ENCODE measurements around the gene MICAL3. TPM values are rescaled to one million over a fixed set of nuclear protein-coding genes. Genes with fewer than 3 reads are reported as not detected.

MICAL3 gene
- polyA plus RNA-seq, 2 of the 4 experiments (the other 2 are of a cell fraction), result 20.5 to 30.1 TPM

DNA sequence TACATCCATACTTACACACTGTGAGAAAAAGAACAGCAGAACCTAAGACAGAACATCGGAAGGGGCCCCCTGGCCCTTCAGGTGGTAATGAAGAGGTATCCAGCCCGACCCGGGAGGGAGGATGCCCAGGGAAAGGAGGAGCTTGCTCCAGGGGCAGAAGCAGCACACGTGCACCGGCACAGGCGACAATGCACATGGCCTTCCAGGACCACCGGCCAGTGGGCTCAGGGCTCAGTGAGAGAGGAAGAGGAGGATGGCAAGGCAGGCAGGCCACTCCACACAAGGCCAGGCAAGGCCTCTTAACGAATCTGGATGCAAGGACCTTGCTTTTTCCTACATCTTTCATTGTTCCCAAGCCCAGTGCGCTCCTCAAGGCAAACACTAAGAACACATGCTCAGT lies 52.6 kb downstream of the MICAL3 start:
- POLR2A ChIA-PET, result no interaction called here
- H3K4me2 ChIP-seq, result peak overlapping the region; percentile 92
- H3K4me3 ChIP-seq, result peak overlapping the region; percentile 27; the same call in 2 of the 3 replicates
- H3K4me1 ChIP-seq, result peaks cover 82% of the 10 kb centered on the region
- FAIRE-seq (no peak), ATAC-seq (no peak), DNase-seq (ENCODE audit: low read depth in 1 of 2, low spot score in 1 of 2) (no peak)
- WGBS (ENCODE audit: missing lambda C conversion rate), result 75% methylated on average over 9 of the region's 9 CpGs
- H3K27ac ChIP-seq, result peak overlapping the region; percentile 87 to 93
- CTCF ChIA-PET, result interaction anchor here (1.2 kb wide), 1 partner anchor 104 kb away, joined by 4 read pairs; no protein-coding TSS in a partner anchor
- H3K9me3 ChIP-seq, result no peaks in the 10 kb centered on the region
- TF ChIP-seq, protein P1, sequence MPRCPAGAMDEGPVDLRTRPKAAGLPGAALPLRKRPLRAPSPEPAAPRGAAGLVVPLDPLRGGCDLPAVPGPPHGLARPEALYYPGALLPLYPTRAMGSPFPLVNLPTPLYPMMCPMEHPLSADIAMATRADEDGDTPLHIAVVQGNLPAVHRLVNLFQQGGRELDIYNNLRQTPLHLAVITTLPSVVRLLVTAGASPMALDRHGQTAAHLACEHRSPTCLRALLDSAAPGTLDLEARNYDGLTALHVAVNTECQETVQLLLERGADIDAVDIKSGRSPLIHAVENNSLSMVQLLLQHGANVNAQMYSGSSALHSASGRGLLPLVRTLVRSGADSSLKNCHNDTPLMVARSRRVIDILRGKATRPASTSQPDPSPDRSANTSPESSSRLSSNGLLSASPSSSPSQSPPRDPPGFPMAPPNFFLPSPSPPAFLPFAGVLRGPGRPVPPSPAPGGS (IDR thresholded peaks at IDR 0.05), result no peak
- TF ChIP-seq ZNF302 (CRISPR knock-in tag; IDR thresholded peaks at IDR 0.05) (no peak), CHD4 (IDR thresholded peaks at IDR 0.05; ENCODE audit: borderline replicate concordance) (no peak), HOXA7 (CRISPR knock-in tag; IDR thresholded peaks at IDR 0.05) (no peak), NFE2L2 (conservative IDR thresholded peaks at IDR 0.05; ENCODE audit: low read length) (no peak), BHLHE40 (IDR thresholded peaks at IDR 0.05; ENCODE audit: low read depth, low read length) (no peak)

DNA sequence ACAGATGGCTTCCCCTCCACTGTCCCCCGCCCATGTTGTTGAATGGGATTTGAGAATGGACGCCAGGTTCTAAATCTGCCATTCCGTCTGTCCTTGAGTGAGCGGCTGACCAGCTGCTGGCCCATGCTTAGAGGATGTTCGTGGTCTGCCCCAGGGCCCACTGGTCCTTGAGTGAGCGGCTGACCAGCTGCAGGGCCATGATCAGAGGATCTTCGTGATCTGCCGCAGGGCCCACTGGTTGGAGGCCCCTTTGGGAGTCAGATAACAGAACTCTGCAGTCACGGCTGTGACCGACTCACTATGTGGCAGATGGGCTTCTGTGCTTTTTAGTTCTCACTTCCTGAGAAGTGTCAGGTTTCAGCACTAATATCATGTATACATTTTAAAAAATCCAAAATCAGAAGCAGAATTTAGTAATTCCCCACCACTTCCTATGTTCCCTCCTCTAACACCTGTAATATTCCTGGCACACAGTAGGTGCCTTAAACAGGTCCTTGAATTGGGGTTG lies 54.1 kb downstream of the MICAL3 start:
- H3K4me2 ChIP-seq, result peak overlapping the region; percentile 92
- FAIRE-seq, result no peak
- TF ChIP-seq ZFP36 (IDR thresholded peaks at IDR 0.05; ENCODE audit: borderline replicate concordance, partially characterized antibody), result no peak
- TF ChIP-seq MYC (IDR thresholded peaks at IDR 0.05; ENCODE audit: borderline replicate concordance, low read length), result no peak
- TF ChIP-seq HDAC2 (IDR thresholded peaks at IDR 0.05), result no peak
- TF ChIP-seq TFCP2L1 (CRISPR knock-in tag; IDR thresholded peaks at IDR 0.05), result no peak
- TF ChIP-seq FOXS1 (CRISPR knock-in tag; IDR thresholded peaks at IDR 0.05), result no peak
- TF ChIP-seq CHD4 (IDR thresholded peaks at IDR 0.05; ENCODE audit: borderline replicate concordance), result no peak
- no peak for TF ChIP-seq RAD21 (conservative IDR thresholded peaks at IDR 0.05 in 1 of 2, IDR thresholded peaks at IDR 0.05 in 1 of 2)
- TF ChIP-seq, protein P2, sequence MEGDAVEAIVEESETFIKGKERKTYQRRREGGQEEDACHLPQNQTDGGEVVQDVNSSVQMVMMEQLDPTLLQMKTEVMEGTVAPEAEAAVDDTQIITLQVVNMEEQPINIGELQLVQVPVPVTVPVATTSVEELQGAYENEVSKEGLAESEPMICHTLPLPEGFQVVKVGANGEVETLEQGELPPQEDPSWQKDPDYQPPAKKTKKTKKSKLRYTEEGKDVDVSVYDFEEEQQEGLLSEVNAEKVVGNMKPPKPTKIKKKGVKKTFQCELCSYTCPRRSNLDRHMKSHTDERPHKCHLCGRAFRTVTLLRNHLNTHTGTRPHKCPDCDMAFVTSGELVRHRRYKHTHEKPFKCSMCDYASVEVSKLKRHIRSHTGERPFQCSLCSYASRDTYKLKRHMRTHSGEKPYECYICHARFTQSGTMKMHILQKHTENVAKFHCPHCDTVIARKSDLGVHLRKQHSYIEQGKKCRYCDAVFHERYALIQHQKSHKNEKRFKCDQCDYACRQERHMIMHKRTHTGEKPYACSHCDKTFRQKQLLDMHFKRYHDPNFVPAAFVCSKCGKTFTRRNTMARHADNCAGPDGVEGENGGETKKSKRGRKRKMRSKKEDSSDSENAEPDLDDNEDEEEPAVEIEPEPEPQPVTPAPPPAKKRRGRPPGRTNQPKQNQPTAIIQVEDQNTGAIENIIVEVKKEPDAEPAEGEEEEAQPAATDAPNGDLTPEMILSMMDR (IDR thresholded peaks at IDR 0.05), result no peak
- no peak for TF ChIP-seq ZNF302 (CRISPR knock-in tag; IDR thresholded peaks at IDR 0.05)
- no peak for TF ChIP-seq CEBPB (IDR thresholded peaks at IDR 0.05)
- TF ChIP-seq ESRRA (IDR thresholded peaks at IDR 0.05; ENCODE audit: borderline replicate concordance, low read length), result no peak
- TF ChIP-seq FOSL2 (IDR thresholded peaks at IDR 0.05), result no peak
- no peak for TF ChIP-seq FOSL2 (CRISPR knock-in tag; IDR thresholded peaks at IDR 0.05)
- no peak for TF ChIP-seq PHF8 (IDR thresholded peaks at IDR 0.05; ENCODE audit: borderline replicate concordance, low read depth)
- TF ChIP-seq POLR2A (IDR thresholded peaks at IDR 0.05; ENCODE audit: low read length), result no peak
- TF ChIP-seq GATA3 (IDR thresholded peaks at IDR 0.05; ENCODE audit: borderline replicate concordance), result no peak
- TF ChIP-seq NR3C1 (IDR thresholded peaks at IDR 0.05), result no peak
- TF ChIP-seq, protein P3, sequence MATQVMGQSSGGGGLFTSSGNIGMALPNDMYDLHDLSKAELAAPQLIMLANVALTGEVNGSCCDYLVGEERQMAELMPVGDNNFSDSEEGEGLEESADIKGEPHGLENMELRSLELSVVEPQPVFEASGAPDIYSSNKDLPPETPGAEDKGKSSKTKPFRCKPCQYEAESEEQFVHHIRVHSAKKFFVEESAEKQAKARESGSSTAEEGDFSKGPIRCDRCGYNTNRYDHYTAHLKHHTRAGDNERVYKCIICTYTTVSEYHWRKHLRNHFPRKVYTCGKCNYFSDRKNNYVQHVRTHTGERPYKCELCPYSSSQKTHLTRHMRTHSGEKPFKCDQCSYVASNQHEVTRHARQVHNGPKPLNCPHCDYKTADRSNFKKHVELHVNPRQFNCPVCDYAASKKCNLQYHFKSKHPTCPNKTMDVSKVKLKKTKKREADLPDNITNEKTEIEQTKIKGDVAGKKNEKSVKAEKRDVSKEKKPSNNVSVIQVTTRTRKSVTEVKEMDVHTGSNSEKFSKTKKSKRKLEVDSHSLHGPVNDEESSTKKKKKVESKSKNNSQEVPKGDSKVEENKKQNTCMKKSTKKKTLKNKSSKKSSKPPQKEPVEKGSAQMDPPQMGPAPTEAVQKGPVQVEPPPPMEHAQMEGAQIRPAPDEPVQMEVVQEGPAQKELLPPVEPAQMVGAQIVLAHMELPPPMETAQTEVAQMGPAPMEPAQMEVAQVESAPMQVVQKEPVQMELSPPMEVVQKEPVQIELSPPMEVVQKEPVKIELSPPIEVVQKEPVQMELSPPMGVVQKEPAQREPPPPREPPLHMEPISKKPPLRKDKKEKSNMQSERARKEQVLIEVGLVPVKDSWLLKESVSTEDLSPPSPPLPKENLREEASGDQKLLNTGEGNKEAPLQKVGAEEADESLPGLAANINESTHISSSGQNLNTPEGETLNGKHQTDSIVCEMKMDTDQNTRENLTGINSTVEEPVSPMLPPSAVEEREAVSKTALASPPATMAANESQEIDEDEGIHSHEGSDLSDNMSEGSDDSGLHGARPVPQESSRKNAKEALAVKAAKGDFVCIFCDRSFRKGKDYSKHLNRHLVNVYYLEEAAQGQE (IDR thresholded peaks at IDR 0.05), result no peak
- TF ChIP-seq MAFK (IDR thresholded peaks at IDR 0.05; ENCODE audit: partially characterized antibody), result no peak
- TF ChIP-seq, protein P4, sequence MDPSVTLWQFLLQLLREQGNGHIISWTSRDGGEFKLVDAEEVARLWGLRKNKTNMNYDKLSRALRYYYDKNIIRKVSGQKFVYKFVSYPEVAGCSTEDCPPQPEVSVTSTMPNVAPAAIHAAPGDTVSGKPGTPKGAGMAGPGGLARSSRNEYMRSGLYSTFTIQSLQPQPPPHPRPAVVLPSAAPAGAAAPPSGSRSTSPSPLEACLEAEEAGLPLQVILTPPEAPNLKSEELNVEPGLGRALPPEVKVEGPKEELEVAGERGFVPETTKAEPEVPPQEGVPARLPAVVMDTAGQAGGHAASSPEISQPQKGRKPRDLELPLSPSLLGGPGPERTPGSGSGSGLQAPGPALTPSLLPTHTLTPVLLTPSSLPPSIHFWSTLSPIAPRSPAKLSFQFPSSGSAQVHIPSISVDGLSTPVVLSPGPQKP (IDR thresholded peaks at IDR 0.05; ENCODE audit: low read depth, low read length), result no peak
- no peak for TF ChIP-seq SMC3 (IDR thresholded peaks at IDR 0.05)
- POLR2A ChIA-PET, result interaction anchor here (1.0 kb wide), 1 partner anchor 61 kb away, joined by 3 read pairs; no protein-coding TSS in a partner anchor
- WGBS (ENCODE audit: missing lambda C conversion rate), result 84% methylated on average over 10 of the region's 10 CpGs
- CTCF ChIA-PET, result interaction anchor here (1.3 to 1.5 kb wide), 2 partner anchors 26 to 106 kb away, joined by 4 to 8 read pairs; no protein-coding TSS in a partner anchor
- no peak overlapping the region for H3K4me3 ChIP-seq
- DNase-seq (ENCODE audit: low read depth in 1 of 2, low spot score in 1 of 2), result no peak
- H3K4me1 ChIP-seq, result peaks cover 83% of the 10 kb centered on the region
- no peaks in the 10 kb centered on the region for H3K9me3 ChIP-seq
- H3K27ac ChIP-seq, result peak overlapping the region; percentile 87 to 93
- ATAC-seq, result no peak
